ENCODE results near the gene CAMK2N1. TPM values are rescaled to one million over a fixed set of nuclear protein-coding genes. Genes with fewer than 3 reads are reported as not detected.

The CAMK2N1 gene
- total and polyA plus RNA-seq, 2 donors from 2014 or later = 80.6 to 120 TPM

- no peak for TF ChIP-seq CTCF (IDR thresholded peaks at IDR 0.05; ENCODE audit: borderline replicate concordance, extremely low read depth, insufficient read depth)
- DNase-seq (peak in 4 of 5 donors; percentile 61 to 80 (median 70)), FAIRE-seq (no peak)
- Histone ChIP-seq H3K27ac (ENCODE audit: low read depth in 2 of 2, low read length in 2 of 2) (peak overlapping the region; percentile 75 to 88), H3K27me3 (ENCODE audit: control insufficient read depth, insufficient read depth, low read length) (no peaks in the 10 kb centered on the region), H3K9me3 (ENCODE audit: control insufficient read depth in 2 of 3, insufficient read depth in 1 of 3, low read length in 3 of 3) (no peaks in the 10 kb centered on the region), H3K9ac (ENCODE audit: low read length in 3 of 3) (no peak overlapping the region), H3K36me3 (ENCODE audit: control insufficient read depth in 2 of 3, insufficient read depth in 3 of 3, low read length in 3 of 3) (no peaks in the 10 kb centered on the region), H3K4me3 (ENCODE audit: low read length in 3 of 3) (no peak overlapping the region), H3K4me1 (ENCODE audit: control insufficient read depth in 2 of 3, insufficient read depth in 2 of 3, low read depth in 1 of 3, low read length in 3 of 3) (peaks cover 11 to 61% (median 55%) of the 10 kb centered on the region in 3 donors)
- intact Hi-C loops (cut with DNase I) = no loop called here
Measured at GRCh38 chr1:20477348-20478056, 8.5 kb downstream of the CAMK2N1 start.

GRCh38 chr1:20476265-20477038 lies 9.6 kb downstream of the CAMK2N1 start:
- Histone ChIP-seq H3K4me3 (ENCODE audit: low read length in 3 of 3) (peak overlapping the region in 2 of 3 donors; percentile 26 to 45), H3K4me1 (ENCODE audit: control insufficient read depth in 2 of 3, insufficient read depth in 2 of 3, low read depth in 1 of 3, low read length in 3 of 3) (peaks cover 11 to 57% (median 48%) of the 10 kb centered on the region in 3 donors), H3K36me3 (ENCODE audit: control insufficient read depth in 2 of 3, insufficient read depth in 3 of 3, low read length in 3 of 3) (no peaks in the 10 kb centered on the region), H3K9ac (ENCODE audit: low read length in 3 of 3) (no peak overlapping the region), H3K27ac (ENCODE audit: low read depth in 2 of 2, low read length in 2 of 2) (peak overlapping the region; percentile 88 to 90), H3K9me3 (ENCODE audit: control insufficient read depth in 2 of 3, insufficient read depth in 1 of 3, low read length in 3 of 3) (no peaks in the 10 kb centered on the region), H3K27me3 (ENCODE audit: control insufficient read depth, insufficient read depth, low read length) (no peaks in the 10 kb centered on the region)
- intact Hi-C loops (cut with DNase I) = no loop called here
- no peak for TF ChIP-seq CTCF (IDR thresholded peaks at IDR 0.05; ENCODE audit: borderline replicate concordance, extremely low read depth, insufficient read depth)
- DNase-seq (peak; percentile 88 to 94 (median 93)), FAIRE-seq (no peak)

- intact Hi-C loops (cut with DNase I) = no loop called here
- Histone ChIP-seq H3K27me3 (ENCODE audit: control insufficient read depth, insufficient read depth, low read length) (no peaks in the 10 kb centered on the region), H3K36me3 (ENCODE audit: control insufficient read depth in 2 of 3, insufficient read depth in 3 of 3, low read length in 3 of 3) (no peaks in the 10 kb centered on the region), H3K27ac (ENCODE audit: low read depth in 2 of 2, low read length in 2 of 2) (peak overlapping the region in 1 of 2 donors; percentile 48), H3K4me1 (ENCODE audit: control insufficient read depth in 2 of 3, insufficient read depth in 2 of 3, low read depth in 1 of 3, low read length in 3 of 3) (peaks cover 11 to 48% (median 37%) of the 10 kb centered on the region in 3 donors), H3K9me3 (ENCODE audit: control insufficient read depth in 2 of 3, insufficient read depth in 1 of 3, low read length in 3 of 3) (no peaks in the 10 kb centered on the region), H3K4me3 (ENCODE audit: low read length in 3 of 3) (no peak overlapping the region), H3K9ac (ENCODE audit: low read length in 3 of 3) (no peak overlapping the region)
- no peak for TF ChIP-seq CTCF (IDR thresholded peaks at IDR 0.05; ENCODE audit: borderline replicate concordance, extremely low read depth, insufficient read depth)
- DNase-seq = no peak
- FAIRE-seq = no peak
Measured at GRCh38 chr1:20474996-20475395, 11.0 kb downstream of the CAMK2N1 start.

All from kidney (tissue), 14 donors.